HG03060 (cell line): Measurements from ENCODE around the gene GGTLC3.
"Not testable (repeated sequence)": the region's sequence is repeated elsewhere in the genome, so short reads cannot be mapped to it uniquely, and the experiment has no call there.

Experiments
- ATAC-seq: cut with Tn5 transposase; IDR thresholded peaks from one replicate; pipeline ENCODE4 v1.9.1; 2021; ENCODE audit warnings: low read depth, moderate number of reproducible peaks; ENCODE audit not compliant: unreplicated experiment

Gene GGTLC3

GRCh38 chr22:18518061-18518460 lies at the start of gene GGTLC3:
Gene GGTLC3 (minus strand): TSS chr22:18518161. CDS start chr22:18517897, 264 bp downstream.
- ATAC-seq = not testable (repeated sequence)

DNA sequence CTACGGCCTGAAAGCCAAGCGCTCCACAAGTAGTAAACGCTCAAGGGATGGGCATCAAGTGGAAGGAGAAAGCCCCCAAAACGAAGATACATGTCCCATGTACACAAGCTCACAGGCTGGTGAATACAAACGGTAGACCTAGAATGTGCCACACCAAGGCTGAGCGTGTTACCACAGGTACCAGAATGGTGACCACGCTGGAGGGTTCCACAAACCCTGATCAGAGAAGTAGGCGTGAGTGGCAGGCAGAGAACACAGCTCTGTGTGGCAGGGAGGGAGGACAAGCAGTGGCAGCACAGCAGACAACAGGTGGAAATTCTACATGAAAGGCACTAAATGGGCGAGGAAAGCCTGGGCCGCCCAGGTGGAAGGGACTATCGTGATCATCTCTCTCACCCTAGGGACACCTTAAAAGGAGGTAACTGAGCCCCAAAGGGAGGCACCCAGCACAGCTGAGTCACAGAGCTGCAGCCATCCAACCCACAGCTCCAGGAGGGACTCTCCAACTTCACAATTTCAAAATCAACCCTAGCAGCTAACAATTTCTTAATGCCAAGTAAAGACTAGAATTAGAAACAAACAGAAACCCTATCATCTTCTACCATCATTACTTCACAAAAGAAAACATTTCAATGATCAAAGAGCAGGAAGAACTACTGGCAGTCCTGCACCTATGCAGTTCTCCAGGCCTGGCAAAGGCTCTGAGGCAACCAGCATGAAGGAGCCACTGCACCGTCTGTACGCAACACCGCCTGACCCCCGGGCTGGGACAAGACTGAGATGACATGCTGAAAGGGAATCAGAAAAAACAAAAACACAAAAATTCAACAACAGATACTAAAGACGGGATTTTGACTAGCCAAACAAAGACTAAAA lies 42.4 kb upstream of the GGTLC3 start:
- ATAC-seq = not testable (repeated sequence)

GRCh38 chr22:18558939-18559338 lies 41.0 kb upstream of the GGTLC3 start:
- not testable (repeated sequence) for ATAC-seq

- ATAC-seq = not testable (repeated sequence)
Measured at GRCh38 chr22:18558516-18558915, 40.6 kb upstream of the GGTLC3 start.

DNA sequence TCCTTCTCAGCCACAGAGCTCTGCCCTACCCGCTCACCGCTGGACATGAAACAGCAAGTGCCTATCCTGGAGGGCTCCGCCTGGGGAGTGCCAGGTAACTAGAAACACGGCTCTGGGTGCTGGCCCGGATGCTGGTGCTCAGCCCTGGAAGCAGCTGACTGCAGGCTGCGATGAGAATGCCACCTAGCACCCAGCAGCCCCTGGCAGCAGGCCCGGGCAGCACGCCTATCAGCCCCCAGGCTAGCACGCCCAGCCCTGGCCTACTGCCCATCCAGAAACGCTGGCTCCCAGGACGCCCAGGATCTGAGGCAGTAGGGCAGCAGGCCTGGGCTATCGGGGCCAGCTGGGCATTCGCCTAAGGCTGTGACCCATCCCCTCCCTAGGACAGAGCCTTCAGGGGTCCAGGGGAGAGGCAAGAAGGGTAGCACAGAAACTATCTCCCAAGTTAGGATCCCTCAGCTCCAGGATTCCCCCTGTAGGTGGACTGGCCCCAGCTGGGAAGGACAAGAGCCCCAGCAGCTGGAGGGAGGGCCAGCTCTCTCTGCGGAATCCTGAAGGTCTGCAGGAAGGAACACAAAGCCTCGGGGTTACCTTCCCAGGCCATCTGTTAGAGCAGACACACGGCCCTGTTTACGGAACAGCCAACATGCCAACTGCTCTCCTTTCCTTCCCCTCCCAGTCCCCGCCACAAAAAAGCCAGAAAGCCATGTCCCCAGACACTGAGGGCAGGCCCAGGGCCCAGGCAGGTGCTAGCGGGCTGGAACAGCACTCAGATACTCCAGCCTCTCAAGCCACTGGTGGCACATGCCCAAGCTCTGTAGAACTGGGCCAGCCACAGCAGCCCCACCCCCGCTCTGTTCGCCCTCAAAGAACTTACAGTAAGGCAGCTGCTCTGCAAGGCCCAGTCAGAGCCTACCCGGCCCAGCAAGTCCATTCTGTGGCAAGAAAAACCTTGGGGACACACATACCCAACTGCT lies 36.6 kb upstream of the GGTLC3 start:
- ATAC-seq = not testable (repeated sequence)

GRCh38 chr22:18552839-18553597 lies 35.1 kb upstream of the GGTLC3 start:
- not testable (repeated sequence) for ATAC-seq

GRCh38 chr22:18551046-18551445 lies 33.1 kb upstream of the GGTLC3 start:
- ATAC-seq = not testable (repeated sequence)

DNA sequence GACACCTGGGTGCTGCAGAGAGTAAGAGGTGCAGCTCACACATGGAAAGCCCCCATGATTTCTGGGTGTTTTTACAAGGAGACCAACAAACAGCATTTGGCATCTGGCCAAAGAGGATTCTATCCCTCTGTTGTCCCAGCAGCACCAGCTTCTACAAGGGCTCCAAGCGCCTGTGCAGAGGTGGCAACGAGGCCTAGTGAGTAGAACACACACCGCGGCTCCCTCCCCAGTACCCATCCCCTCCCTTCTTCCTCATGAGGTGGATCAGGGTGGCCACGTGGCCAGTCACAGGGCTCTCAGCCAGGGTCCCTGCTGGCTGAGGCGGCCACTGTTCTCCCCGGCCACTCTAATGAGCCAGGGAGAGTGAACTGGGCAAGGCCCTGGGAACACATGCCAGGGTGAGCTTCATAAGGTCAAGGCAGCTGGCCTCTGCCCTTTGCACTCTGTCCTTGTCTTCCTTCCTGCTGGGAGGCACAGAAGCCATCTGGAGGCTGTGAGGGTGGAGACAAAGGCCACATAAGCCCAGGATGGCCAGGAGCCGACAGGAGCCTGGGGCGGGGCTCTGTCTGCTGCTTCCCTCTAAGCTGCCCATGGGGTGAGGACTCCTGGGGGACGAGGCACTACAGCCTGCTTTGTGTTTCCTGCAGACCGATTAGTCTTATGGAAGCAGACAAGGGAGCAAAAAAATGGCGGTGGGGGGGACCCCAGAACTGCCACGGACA lies 31.7 kb upstream of the GGTLC3 start:
- ATAC-seq = not testable (repeated sequence)

- not testable (repeated sequence) for ATAC-seq
Measured at GRCh38 chr22:18544615-18545014, 26.7 kb upstream of the GGTLC3 start.

- ATAC-seq = not testable (repeated sequence)
Measured at GRCh38 chr22:18543400-18543799, 25.4 kb upstream of the GGTLC3 start.

- ATAC-seq = not testable (repeated sequence)
Measured at GRCh38 chr22:18539994-18540393, 22.0 kb upstream of the GGTLC3 start.

DNA sequence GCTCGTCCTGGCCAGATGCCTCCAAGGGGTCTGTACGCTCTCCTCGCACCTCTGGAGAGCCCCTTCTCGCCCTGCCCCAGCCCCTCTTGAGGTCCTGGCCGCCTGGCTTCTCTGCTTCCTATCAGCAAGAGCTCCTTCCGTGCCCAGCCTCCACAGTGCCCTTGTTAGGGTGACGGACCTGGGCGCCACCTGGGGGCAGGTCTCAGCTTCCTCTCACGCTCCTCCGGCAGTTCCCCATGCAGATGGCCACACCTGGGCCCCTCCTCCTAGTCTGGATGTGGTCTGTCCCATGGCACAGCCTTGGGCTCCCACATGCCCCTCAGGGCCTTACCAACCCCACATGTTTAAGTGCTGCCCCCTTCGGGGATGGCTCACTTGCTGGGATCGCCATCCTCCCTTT lies 16.4 kb upstream of the GGTLC3 start:
- ATAC-seq = not testable (repeated sequence)

DNA sequence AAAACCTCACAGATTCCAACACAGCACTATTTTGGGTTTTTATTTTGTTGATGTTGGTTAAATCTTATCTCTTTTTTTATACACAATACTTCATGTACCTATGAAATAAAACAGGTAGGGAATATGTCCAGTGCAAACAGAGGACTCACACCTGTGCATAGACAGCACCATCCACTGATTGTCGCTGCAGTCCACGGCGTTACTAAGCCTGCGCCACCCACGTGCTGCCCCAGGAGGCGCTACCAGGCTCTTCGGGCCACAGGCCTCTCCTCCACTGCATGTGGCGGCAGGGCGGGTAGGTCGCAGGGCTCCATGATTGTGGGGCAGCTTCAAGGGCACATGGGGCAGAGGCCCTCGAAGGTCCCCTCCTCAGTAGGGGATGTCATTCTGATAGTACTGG lies 15.7 kb upstream of the GGTLC3 start:
- not testable (repeated sequence) for ATAC-seq

DNA sequence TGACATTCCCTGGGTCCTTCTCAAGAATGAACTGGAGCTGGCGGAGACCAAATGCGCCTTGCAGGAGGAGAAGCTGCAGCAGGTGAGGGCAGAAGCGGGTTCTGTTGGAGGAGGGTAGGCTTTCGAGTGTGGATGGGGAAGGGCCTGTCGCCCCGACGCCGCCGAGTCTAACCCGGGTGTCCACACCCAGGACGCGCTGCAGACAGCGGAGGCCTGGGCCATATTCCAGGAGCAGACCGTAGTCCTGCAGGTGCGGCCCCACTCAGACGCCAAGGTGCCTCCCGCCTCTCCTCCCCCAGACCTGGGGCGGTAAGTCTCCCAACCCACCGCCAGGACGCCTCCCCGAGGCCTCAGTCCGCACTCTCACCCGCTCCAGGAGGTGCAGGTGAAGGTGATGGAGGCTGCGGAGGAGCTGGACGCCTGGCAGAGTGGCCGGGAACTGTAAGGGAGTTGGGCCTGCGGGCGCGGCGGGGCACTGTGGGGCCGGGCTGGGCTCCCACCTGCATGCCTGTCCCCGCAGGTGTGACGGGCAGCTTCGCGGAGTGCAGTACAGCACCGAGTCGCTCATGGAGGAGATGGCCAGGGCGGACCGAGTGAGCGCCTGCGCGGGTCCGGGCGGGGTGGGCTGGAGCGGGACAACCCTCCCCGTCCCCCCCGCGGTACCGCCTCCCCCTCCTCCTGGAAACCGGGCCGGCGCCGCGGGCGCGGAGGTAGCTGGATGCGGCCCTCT lies 11.6 kb upstream of the GGTLC3 start:
- not testable (repeated sequence) for ATAC-seq

- peak; percentile 63 for ATAC-seq
Measured at GRCh38 chr22:18528597-18529415, 10.8 kb upstream of the GGTLC3 start.

DNA sequence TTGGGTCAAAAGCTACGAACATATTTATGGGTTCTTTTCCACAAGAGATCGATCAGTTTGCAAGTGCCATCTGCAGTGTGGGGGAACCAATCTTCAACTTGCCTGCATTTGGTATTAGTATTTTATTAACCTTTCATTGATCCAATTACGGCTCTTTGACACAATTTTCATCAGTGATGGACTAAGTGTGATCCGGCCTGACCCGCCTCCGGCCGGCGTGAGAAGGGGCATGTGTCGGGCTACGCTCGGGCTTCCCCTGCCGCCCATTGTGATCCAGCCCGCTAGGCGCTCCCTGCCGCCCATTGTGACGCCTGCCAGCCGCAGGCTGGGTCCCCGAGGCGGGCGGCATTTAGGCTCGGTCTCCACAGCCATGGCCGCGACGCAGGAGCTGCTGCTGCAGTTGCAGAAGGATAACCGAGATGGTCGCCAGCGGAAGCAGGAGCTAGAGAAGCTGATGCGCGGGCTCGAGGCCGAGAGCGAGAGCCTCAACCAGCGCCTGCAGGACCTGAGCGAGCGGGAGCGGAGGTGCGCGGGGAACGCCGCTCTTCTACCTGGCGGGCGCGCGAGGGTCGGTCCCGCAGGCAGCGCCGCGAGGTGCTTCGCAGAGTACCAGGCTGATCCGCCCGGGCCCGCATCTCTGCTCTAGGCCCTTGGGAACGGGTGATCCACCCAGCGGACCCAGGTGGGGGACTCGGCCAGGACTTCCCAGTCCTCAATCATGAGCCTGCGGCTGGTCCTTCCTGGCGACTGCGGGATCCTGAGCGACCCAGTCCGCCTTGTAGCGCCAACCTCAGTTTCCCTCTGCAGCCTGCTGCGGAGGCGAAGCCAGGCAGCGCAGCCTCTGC lies 10.0 kb upstream of the GGTLC3 start, which contains the start of gene TMEM191B:
Gene TMEM191B, plus strand, starts transcription at position 51 of the 845 bp plus-strand sequence. Its CDS starts 179 bp downstream, at position 230.
- ATAC-seq = peak; percentile 5

GRCh38 chr22:18523328-18523727 lies 5.4 kb upstream of the GGTLC3 start:
- ATAC-seq = not testable (repeated sequence)
